Common myeloid progenitor, CD34-positive (primary cell): ENCODE results near the gene PNPT1.
A peak's percentile ranks its signal among the peaks of the same experiment; 100 is the strongest.
"Not testable (repeated sequence)": the region's sequence is repeated elsewhere in the genome, so short reads cannot be mapped to it uniquely, and the experiment has no call there.

ENCODE experiments used
- CTCF ChIA-PET: fragments of 350-600 bp; sonication (Branson Sonifier 250); formaldehyde crosslinking; loops from one replicate; lab custom pipeline; 2021; ENCODE audit warnings: antibody characterized with exemption; lab: Charles Lee
- POLR2A ChIA-PET: fragments of 350-600 bp; sonication (Branson Sonifier 250); formaldehyde crosslinking; loops from one replicate; lab custom pipeline; 2021; ENCODE audit warnings: antibody characterized with exemption; lab: Charles Lee
- DNase-seq, 3 donors: peaks; one replicate each; pipeline versions ENCODE4 v3.0.0 to v3.0.0-alpha.2; 2013
- H3K27ac ChIP-seq, 2 experiments: 1 replicate in 1 of 2; 2 replicates in 1 of 2; pipeline ENCODE4 v1.7.0; 2013; ENCODE audit warnings: inconsistent platforms in 2 of 2, low read length in 2 of 2, mild to moderate bottlenecking in 2 of 2, low read depth in 1 of 2, moderate library complexity in 1 of 2; ENCODE audit not compliant: severe bottlenecking in 2 of 2, insufficient read depth in 1 of 2, poor library complexity in 1 of 2
- H3K27me3 ChIP-seq, 5 experiments: replicated peaks in 2 of 5; 1 replicate in 3 of 5; 2 replicates in 2 of 5; pipeline versions ENCODE4 v1.6.1 to v1.7.0; 2013; ENCODE audit warnings: low read length in 4 of 5, mild to moderate bottlenecking in 2 of 5, moderate library complexity in 2 of 5, inconsistent platforms in 1 of 5; ENCODE audit not compliant: insufficient read depth in 5 of 5, control insufficient read depth in 4 of 5
- H3K36me3 ChIP-seq, 4 experiments: 1 replicate in 2 of 4; 2 replicates in 2 of 4; pipeline versions ENCODE4 v1.6.1 to v1.7.0; 2013; ENCODE audit warnings: low read length in 3 of 4, control low read depth in 1 of 4, mild to moderate bottlenecking in 1 of 4; ENCODE audit not compliant: control insufficient read depth in 4 of 4, insufficient read depth in 4 of 4
- H3K4me1 ChIP-seq, 4 experiments: 1 replicate in 3 of 4; 2 replicates in 1 of 4; pipeline versions ENCODE4 v1.6.1 to v1.7.1; 2013; ENCODE audit warnings: low read length in 3 of 4, mild to moderate bottlenecking in 3 of 4, control low read depth in 1 of 4, inconsistent platforms in 1 of 4, moderate library complexity in 1 of 4; ENCODE audit not compliant: control insufficient read depth in 4 of 4, insufficient read depth in 4 of 4; ENCODE audit errors: control extremely low read depth in 1 of 4
- H3K4me3 ChIP-seq, 7 experiments: 1 replicate in 4 of 7; 2 replicates in 3 of 7; pipeline versions ENCODE4 v1.5.1 to v1.7.0; 2013; ENCODE audit warnings: mild to moderate bottlenecking in 7 of 7, low read length in 6 of 7, moderate library complexity in 6 of 7, inconsistent platforms in 2 of 7, low read depth in 2 of 7, control low read depth in 1 of 7; ENCODE audit not compliant: insufficient read depth in 4 of 7, control insufficient read depth in 1 of 7; ENCODE audit errors: extremely low read depth in 1 of 7
- H3K9me3 ChIP-seq, 5 experiments: 1 replicate in 4 of 5; 2 replicates in 1 of 5; pipeline versions ENCODE4 v1.6.1 to v1.7.1; 2013; ENCODE audit warnings: low read length in 4 of 5, mild to moderate bottlenecking in 2 of 5, inconsistent platforms in 1 of 5, low read depth in 1 of 5, moderate library complexity in 1 of 5; ENCODE audit not compliant: control insufficient read depth in 4 of 5, insufficient read depth in 2 of 5; ENCODE audit errors: control extremely low read depth in 1 of 5
- WGBS: methylation state at CpG from one replicate; pipeline ENCODE4 v1.1.5; 2013; ENCODE audit not compliant: insufficient coverage; 5-methylcytosine and 5-hydroxymethylcytosine counted together

PNPT1 gene

DNA sequence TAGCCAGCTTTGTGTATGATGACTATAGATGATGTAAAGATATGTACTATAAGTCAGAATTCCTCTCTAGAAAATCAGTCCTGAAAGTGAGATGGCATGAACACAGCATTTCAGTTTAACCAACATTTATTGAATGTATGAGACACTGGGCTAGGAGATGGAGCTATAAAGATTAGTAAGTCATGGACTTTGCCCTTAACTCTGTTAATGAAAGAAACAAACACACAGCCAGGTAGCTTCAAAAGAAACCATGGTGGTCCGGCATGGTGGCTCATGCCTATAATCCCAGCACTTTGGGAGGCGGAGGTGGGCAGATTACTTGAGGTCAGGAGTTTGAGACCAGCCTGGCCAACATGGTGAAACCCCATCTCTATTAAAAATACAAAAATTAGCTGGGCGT is 21.5 kb upstream of the PNPT1 start:
- not testable (repeated sequence) for H3K27me3 ChIP-seq, H3K27ac ChIP-seq, H3K36me3 ChIP-seq, H3K9me3 ChIP-seq, H3K4me1 ChIP-seq, DNase-seq, H3K4me3 ChIP-seq
- WGBS = 94% methylated on average over 3 of the region's 3 CpGs
- CTCF ChIA-PET = interaction anchor here (0.9 to 1.0 kb wide), 2 partner anchors 246 to 253 kb away, joined by 3 read pairs; no protein-coding TSS in a partner anchor
- POLR2A ChIA-PET = interaction anchor here (0.5 kb wide), 1 partner anchor 10 kb away, joined by 4 read pairs; no protein-coding TSS in a partner anchor

DNA sequence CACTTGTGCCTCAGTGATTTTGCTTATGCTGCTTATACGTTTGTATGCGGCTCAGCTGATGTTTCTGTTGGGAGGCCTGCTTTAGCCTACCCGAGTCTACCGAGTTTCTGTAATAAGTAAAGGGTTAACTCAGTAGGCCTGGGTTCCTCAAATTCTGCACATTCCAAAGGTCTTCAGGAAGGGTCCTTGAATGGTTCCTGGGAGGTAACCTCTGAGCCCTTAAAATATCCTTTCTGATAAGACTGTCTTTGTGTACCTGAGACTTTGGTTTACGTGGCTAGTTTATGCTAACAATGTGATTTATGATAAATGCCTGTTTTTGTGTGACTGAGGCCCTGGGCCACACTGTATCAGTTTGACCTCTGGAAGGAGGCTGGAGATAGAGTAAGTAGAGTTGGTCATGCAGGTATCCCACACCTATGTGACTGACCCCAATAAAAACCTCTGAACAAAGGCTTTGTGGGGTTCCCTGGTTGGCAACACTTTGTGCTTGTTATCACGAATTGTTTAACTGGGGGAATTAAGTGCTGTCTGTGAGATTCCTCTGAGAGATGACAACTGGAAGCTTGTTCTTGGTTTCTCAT is 18.9 kb upstream of the PNPT1 start:
- Histone ChIP-seq H3K27ac (no peak overlapping the region), H3K27me3 (peaks cover 0 to 3% (median 0%) of the 10 kb centered on the region in 5 experiments), H3K4me3 (no peak overlapping the region), H3K4me1 (no peaks in the 10 kb centered on the region), H3K36me3 (no peaks in the 10 kb centered on the region), H3K9me3 (no peaks in the 10 kb centered on the region)
- ChIA-PET POLR2A (interaction anchor here (0.7 kb wide), 1 partner anchor 10 kb away, joined by 5 read pairs; no protein-coding TSS in a partner anchor), CTCF (no interaction called here)
- no peak for DNase-seq
- 93% methylated on average over 4 of the region's 6 CpGs for WGBS

DNA sequence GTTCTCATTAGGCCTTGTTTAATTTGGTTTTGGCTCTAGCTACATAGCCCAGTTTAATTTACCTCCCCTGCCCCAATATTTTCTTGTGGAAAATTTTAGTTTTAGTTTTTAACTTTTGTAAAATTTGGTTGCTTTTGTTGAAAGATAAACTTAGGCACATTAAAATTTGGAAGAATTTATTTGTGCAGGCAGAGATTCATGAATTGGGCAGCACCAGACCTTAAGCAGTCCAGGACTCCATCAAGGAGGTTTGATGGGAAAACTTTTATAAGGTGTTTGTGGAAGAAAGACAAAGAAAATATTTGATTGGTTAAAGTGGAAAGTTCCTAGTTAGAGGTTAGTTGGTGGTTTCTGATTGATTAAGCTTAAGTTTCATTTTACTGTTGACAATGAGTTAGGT is 16.4 kb upstream of the PNPT1 start:
- peaks cover 0 to 2% (median 0%) of the 10 kb centered on the region in 5 experiments for H3K27me3 ChIP-seq
- H3K9me3 ChIP-seq = no peaks in the 10 kb centered on the region
- H3K4me1 ChIP-seq = no peaks in the 10 kb centered on the region
- ChIA-PET CTCF (no interaction called here), POLR2A (no interaction called here)
- DNase-seq = no peak
- no peak overlapping the region for H3K27ac ChIP-seq
- no peak overlapping the region for H3K4me3 ChIP-seq
- H3K36me3 ChIP-seq = no peaks in the 10 kb centered on the region

DNA sequence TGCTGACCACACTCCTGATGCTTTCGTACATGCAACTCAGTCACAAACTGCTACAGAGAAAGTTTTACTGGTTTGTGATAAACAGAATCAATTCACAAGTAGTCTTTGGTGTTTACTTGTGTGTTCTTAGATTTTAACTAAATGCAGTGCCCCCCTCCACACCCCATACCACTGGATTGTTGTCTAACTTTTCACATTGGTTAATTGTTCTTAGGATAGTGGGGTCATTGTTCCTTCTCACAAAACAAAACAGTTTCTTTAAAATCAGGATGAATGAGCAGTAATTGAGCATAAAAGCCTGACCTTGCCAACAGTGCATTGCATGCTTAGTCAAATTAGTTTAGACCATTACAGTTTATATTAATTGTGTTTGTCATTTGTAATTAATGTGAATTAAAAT is 14.1 kb upstream of the PNPT1 start:
- POLR2A ChIA-PET = no interaction called here
- Histone ChIP-seq H3K9me3 (no peaks in the 10 kb centered on the region), H3K36me3 (no peaks in the 10 kb centered on the region), H3K27me3 (peaks cover 0 to 2% (median 0%) of the 10 kb centered on the region in 5 experiments), H3K4me1 (peaks cover 0 to 1% (median 0%) of the 10 kb centered on the region in 4 experiments), H3K4me3 (no peak overlapping the region), H3K27ac (no peak overlapping the region)
- CTCF ChIA-PET = no interaction called here
- DNase-seq = no peak
- WGBS = no CpG with 5 or more reads among the region's 1 CpG

DNA sequence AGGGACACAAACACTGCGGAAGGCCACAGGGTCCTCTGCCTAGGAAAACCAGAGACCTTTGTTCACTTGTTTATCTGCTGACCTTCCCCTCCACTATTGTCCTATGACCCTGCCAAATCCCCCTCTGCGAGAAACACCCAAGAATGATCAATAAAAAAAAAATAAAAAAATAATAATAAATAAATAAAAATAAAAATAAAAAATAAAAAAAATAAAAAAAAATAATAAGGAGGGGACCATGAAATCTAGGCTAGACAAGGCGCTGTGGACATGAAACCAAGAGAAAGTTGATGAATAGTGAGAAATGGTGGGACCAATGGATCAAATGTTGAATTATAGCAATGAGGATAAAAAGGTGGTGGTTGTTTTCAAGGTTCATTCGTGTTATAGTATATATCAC is 12.6 kb upstream of the PNPT1 start:
- H3K9me3 ChIP-seq, DNase-seq: not testable (repeated sequence)
- WGBS = 100% methylated on average over 1 of the region's 4 CpGs

DNA sequence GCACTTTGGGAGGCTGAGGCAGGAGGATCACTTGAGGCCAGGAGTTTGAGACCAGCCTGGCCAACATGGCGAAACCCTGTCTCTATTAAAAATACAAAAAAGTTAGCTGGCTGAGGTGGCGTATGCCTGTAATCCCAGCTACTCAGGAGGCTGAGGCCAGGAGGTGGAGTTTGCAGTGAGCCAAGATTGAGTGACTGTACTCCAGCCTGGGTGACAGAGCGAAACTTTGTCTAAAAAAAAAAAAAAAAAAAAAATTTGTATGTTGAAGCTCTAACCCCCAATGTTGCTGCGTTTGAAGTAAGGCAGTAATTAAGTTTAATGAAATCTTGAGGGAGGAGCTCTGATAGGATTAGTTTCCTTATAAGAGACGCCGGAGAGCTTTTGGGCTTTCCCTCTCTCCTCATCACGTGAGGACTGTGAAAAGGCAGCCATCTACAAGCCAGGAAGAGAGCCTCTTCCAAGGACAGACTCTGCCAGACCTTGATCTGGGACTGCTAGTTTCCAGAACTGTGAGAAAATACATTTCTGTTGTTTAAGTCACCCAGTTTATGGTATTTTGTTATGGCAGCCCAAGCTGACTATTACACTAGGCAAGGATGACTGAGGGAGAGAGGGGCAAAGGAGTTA is 11.5 kb upstream of the PNPT1 start:
- Histone ChIP-seq H3K4me3 (no peak overlapping the region), H3K4me1 (peaks cover 0 to 1% (median 0%) of the 10 kb centered on the region in 4 experiments), H3K36me3 (no peaks in the 10 kb centered on the region), H3K27me3 (peaks cover 0 to 2% (median 0%) of the 10 kb centered on the region in 5 experiments), H3K27ac (no peak overlapping the region), H3K9me3 (no peaks in the 10 kb centered on the region)
- ChIA-PET POLR2A (no interaction called here), CTCF (no interaction called here)
- no peak for DNase-seq
- 72% methylated on average over 4 of the region's 7 CpGs for WGBS

More for the DNA sequence above, 12.6 kb upstream of the PNPT1 start:
- CTCF ChIA-PET, H3K27me3 ChIP-seq, POLR2A ChIA-PET, H3K27ac ChIP-seq, H3K36me3 ChIP-seq, H3K4me1 ChIP-seq, H3K4me3 ChIP-seq: not testable (repeated sequence)

DNA sequence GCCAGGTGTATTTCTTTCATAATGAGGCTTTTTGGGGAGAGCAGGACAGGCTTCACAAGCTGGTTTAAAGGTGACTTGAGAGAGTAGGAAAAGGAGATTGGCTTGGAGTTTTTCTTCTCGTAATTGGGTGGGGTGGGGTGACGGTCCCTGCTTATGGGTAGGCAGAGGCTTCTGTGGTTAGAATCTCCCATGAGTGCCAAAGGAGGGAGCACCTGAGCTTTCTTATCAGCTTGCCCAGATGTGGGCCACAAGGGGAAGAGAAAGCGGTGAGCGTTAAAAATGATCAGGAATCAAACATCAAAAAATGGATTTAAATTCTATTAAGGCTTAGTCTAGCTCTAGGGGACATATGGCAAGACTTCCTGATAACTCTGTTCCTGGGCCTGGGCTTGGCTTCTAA is 9.7 kb upstream of the PNPT1 start:
- peak in 1 of 3 donors; percentile 22 for DNase-seq
- peaks cover 0 to 1% (median 0%) of the 10 kb centered on the region in 4 experiments for H3K4me1 ChIP-seq
- 35% methylated on average over 3 of the region's 4 CpGs for WGBS
- no peak overlapping the region for H3K27ac ChIP-seq
- no peaks in the 10 kb centered on the region for H3K9me3 ChIP-seq
- H3K27me3 ChIP-seq = peaks cover 0 to 5% (median 2%) of the 10 kb centered on the region in 5 experiments
- H3K36me3 ChIP-seq = no peaks in the 10 kb centered on the region
- H3K4me3 ChIP-seq = no peak overlapping the region
- POLR2A ChIA-PET = no interaction called here
- CTCF ChIA-PET = no interaction called here
